ENCODE data around the gene ACTN4.

ACTN4 gene

GRCh38 chr19:38733493-38734175 is 86.2 kb downstream of the ACTN4 start:
- no peak overlapping the region for H3K4me3 ChIP-seq (ENCODE audit: low read depth, low read length)
- DNase-seq (ENCODE audit: low read depth) = peak; percentile 44
- TF ChIP-seq CTCF (IDR thresholded peaks at IDR 0.05; ENCODE audit: low read depth, low read length) = no peak
- TF ChIP-seq MAX (IDR thresholded peaks at IDR 0.05; ENCODE audit: low read depth, low read length) = no peak
- TF ChIP-seq MYC (IDR thresholded peaks at IDR 0.05; ENCODE audit: low read depth, low read length) = no peak
- TF ChIP-seq POLR2A (IDR thresholded peaks at IDR 0.05; ENCODE audit: extremely low read depth, insufficient read length) = no peak

GRCh38 chr19:38734176-38734425 is 86.7 kb downstream of the ACTN4 start:
- no peak for DNase-seq (ENCODE audit: low read depth)

GRCh38 chr19:38734426-38735256 is 87.2 kb downstream of the ACTN4 start:
- DNase-seq (ENCODE audit: low read depth) = peak; percentile 63
- TF ChIP-seq CTCF (IDR thresholded peaks at IDR 0.05; ENCODE audit: low read depth, low read length) = no peak
- TF ChIP-seq MAX (IDR thresholded peaks at IDR 0.05; ENCODE audit: low read depth, low read length) = no peak
- TF ChIP-seq MYC (IDR thresholded peaks at IDR 0.05; ENCODE audit: low read depth, low read length) = no peak
- no peak for TF ChIP-seq POLR2A (IDR thresholded peaks at IDR 0.05; ENCODE audit: extremely low read depth, insufficient read length)
- H3K4me3 ChIP-seq (ENCODE audit: low read depth, low read length) = no peak overlapping the region

More at GRCh38 chr19:38734176-38734425, 86.7 kb downstream of the ACTN4 start:
- TF ChIP-seq POLR2A (IDR thresholded peaks at IDR 0.05; ENCODE audit: extremely low read depth, insufficient read length) = no peak
- TF ChIP-seq MYC (IDR thresholded peaks at IDR 0.05; ENCODE audit: low read depth, low read length) = no peak; the same call in 1 of the 2 replicates
- no peak for TF ChIP-seq CTCF (IDR thresholded peaks at IDR 0.05; ENCODE audit: low read depth, low read length)
- no peak for TF ChIP-seq MAX (IDR thresholded peaks at IDR 0.05; ENCODE audit: low read depth, low read length)
- no peak overlapping the region for H3K4me3 ChIP-seq (ENCODE audit: low read depth, low read length)

GRCh38 chr19:38735257-38735686 is 87.8 kb downstream of the ACTN4 start:
- no peak for TF ChIP-seq POLR2A (IDR thresholded peaks at IDR 0.05; ENCODE audit: extremely low read depth, insufficient read length)
- TF ChIP-seq MYC (IDR thresholded peaks at IDR 0.05; ENCODE audit: low read depth, low read length) = no peak
- TF ChIP-seq MAX (IDR thresholded peaks at IDR 0.05; ENCODE audit: low read depth, low read length) = no peak
- no peak for TF ChIP-seq CTCF (IDR thresholded peaks at IDR 0.05; ENCODE audit: low read depth, low read length)
- DNase-seq (ENCODE audit: low read depth) = no peak
- H3K4me3 ChIP-seq (ENCODE audit: low read depth, low read length) = no peak overlapping the region

GRCh38 chr19:38736036-38736412 is 88.6 kb downstream of the ACTN4 start:
- H3K4me3 ChIP-seq (ENCODE audit: low read depth, low read length) = no peak overlapping the region
- no peak for TF ChIP-seq POLR2A (IDR thresholded peaks at IDR 0.05; ENCODE audit: extremely low read depth, insufficient read length)
- TF ChIP-seq MAX (IDR thresholded peaks at IDR 0.05; ENCODE audit: low read depth, low read length) = no peak
- TF ChIP-seq CTCF (IDR thresholded peaks at IDR 0.05; ENCODE audit: low read depth, low read length) = no peak
- TF ChIP-seq MYC (IDR thresholded peaks at IDR 0.05; ENCODE audit: low read depth, low read length) = no peak
- DNase-seq (ENCODE audit: low read depth) = no peak

All from NB4 (cell line).